K562 (cell line): Measurements from ENCODE around the gene KARS1. TPM values are rescaled to one million over a fixed set of nuclear protein-coding genes. Genes with fewer than 3 reads are reported as not detected.
A peak's percentile ranks its signal among the peaks of the same experiment; 100 is the strongest.

ENCODE experiments used
- ARID2 ChIP-seq: fragments of 450-650 bp; IDR thresholded peaks from 2 replicates; pipeline ENCODE4 v1.6.1; 2017; ENCODE audit warnings: antibody characterized with exemption, mild to moderate bottlenecking
- ARNT ChIP-seq, 2 experiments: fragments of 450-650 bp; IDR thresholded peaks; 2 replicates each; pipeline ENCODE4 v1.6.1; 2016; ENCODE audit warnings: mild to moderate bottlenecking in 1 of 2
- CBFA2T3 ChIP-seq: fragments of 450-650 bp; IDR thresholded peaks from 2 replicates; pipeline ENCODE4 v1.6.1; 2017
- CBX8 ChIP-seq: fragments of 200-600 bp; sonication (generic); IDR thresholded peaks from 2 replicates; pipeline ENCODE4 v1.6.1; 2012; ENCODE audit warnings: borderline replicate concordance, mixed run types, low read depth, mild to moderate bottlenecking, moderate library complexity, mixed read lengths, low read length, control low read depth, inconsistent platforms; ENCODE audit not compliant: poor library complexity, severe bottlenecking; ENCODE audit errors: extremely low read depth
- CEBPB ChIP-seq: fragments of 450-650 bp; IDR thresholded peaks from 2 replicates; pipeline ENCODE4 v1.6.1; 2016; ENCODE audit warnings: missing genetic modification characterization, missing compliant biosample characterization
- CXXC5 ChIP-seq: fragments of 250-450 bp; sonication (Bioruptor Pico); IDR thresholded peaks from 2 replicates; pipeline ENCODE4 v1.8.0; 2022; ENCODE audit warnings: inconsistent platforms, mild to moderate bottlenecking, moderate library complexity
- GATAD2B ChIP-seq: fragments of 450-650 bp; IDR thresholded peaks from 2 replicates; pipeline ENCODE4 v1.6.1; 2017; ENCODE audit warnings: mild to moderate bottlenecking, borderline replicate concordance
- HDAC1 ChIP-seq, 2 experiments: fragments of 450-650 bp; IDR thresholded peaks; 2 replicates each; pipeline ENCODE4 v1.6.1; 2016 to 2017; ENCODE audit warnings: inconsistent platforms in 1 of 2, mild to moderate bottlenecking in 1 of 2, moderate library complexity in 1 of 2
- KHSRP ChIP-seq: fragments of 450-650 bp; IDR thresholded peaks from 2 replicates; pipeline ENCODE4 v1.6.1; 2017
- KLF10 ChIP-seq: fragments of 250-450 bp; sonication (Bioruptor Pico); IDR thresholded peaks from 2 replicates; pipeline ENCODE4 v1.6.1; 2021; ENCODE audit warnings: matching md5 sums
- MYC ChIP-seq, 2 experiments: fragments of 250-450 bp in 1 of 2; sonication (Bioruptor Pico) in 1 of 2; IDR thresholded peaks; 2 replicates each; pipeline versions ENCODE4 v1.5.1 to v1.6.1; 2012 to 2021; ENCODE audit warnings: low read depth in 2 of 2, borderline replicate concordance in 1 of 2, improper control_type of control experiment in 1 of 2, low read length in 1 of 2, mild to moderate bottlenecking in 1 of 2, moderate library complexity in 1 of 2
- RBM34 ChIP-seq: fragments of 200-400 bp; formaldehyde crosslinking; IDR thresholded peaks from 2 replicates; pipeline ENCODE4 v1.6.1; 2018; ENCODE audit warnings: low read length, borderline replicate concordance; ENCODE audit not compliant: insufficient read depth
- SAFB ChIP-seq: fragments of 200-400 bp; formaldehyde crosslinking; IDR thresholded peaks from 2 replicates; pipeline ENCODE4 v1.6.1; 2017; ENCODE audit warnings: low read depth, low read length, borderline replicate concordance
- SNIP1 ChIP-seq: fragments of 450-650 bp; IDR thresholded peaks from 2 replicates; pipeline ENCODE4 v1.7.1; 2017; ENCODE audit warnings: low read depth, mild to moderate bottlenecking
- TAF9B ChIP-seq: fragments of 450-650 bp; IDR thresholded peaks from 2 replicates; pipeline ENCODE4 v1.6.1; 2018; ENCODE audit warnings: mild to moderate bottlenecking; ENCODE audit not compliant: partially characterized antibody
- TCF7L2 ChIP-seq: fragments of 150-350 bp; IDR thresholded peaks from 2 replicates; pipeline ENCODE4 v1.6.1; 2016; ENCODE audit warnings: low read depth, mild to moderate bottlenecking, low read length, moderate library complexity
- XRCC5 ChIP-seq: fragments of 200-400 bp; formaldehyde crosslinking; IDR thresholded peaks from 2 replicates; pipeline ENCODE4 v1.6.1; 2017; ENCODE audit warnings: low read depth, mild to moderate bottlenecking, low read length
- ZNF431 ChIP-seq: sonication (generic); formaldehyde crosslinking; IDR thresholded peaks from 2 replicates; pipeline ENCODE4 v1.8.0; 2022; ENCODE audit warnings: mild to moderate bottlenecking, missing genetic modification reagents
- polyA plus RNA-seq, 8 experiments: library from polyadenylated mRNA; depleted of rRNA in 4 of 8; stranded (reverse) in 5 of 8; unstranded in 3 of 8; fragments of >200 nt; fragmentation: Nextera tagmentation in 2 of 8; fragmentation: Illumina TruSeq in 1 of 8; extraction: Ambion mirVana in 2 of 8; extraction: Trizol in 1 of 8; gene quantifications; 2 replicates each; pipeline versions ENCODE4 v1.2.1 to v1.2.3, GENCODE V29; 2011 to 2014; ENCODE audit warnings: inconsistent platforms in 1 of 8, missing spikeins in 1 of 8
- total RNA-seq, 7 experiments: library from RNA; depleted of rRNA in 6 of 7; stranded (reverse); fragments of >200 nt in 6 of 7; fragmentation: Illumina TruSeq in 2 of 7; extraction: Trizol in 2 of 7; gene quantifications; 2 replicates each; pipeline versions ENCODE4 v1.2.1 to v1.2.3, GENCODE V29; 2011 to 2021; ENCODE audit warnings: low replicate concordance in 1 of 7
- TF ChIP-seq, protein P1 (sequence below): fragments of 250-450 bp; sonication (Bioruptor Pico); IDR thresholded peaks from 2 replicates; pipeline ENCODE4 v1.4.0; 2020
- TF ChIP-seq, protein P2 (sequence below): fragments of 450-650 bp; IDR thresholded peaks from 2 replicates; pipeline ENCODE4 v1.6.1; 2016
- TF ChIP-seq, protein P3 (sequence below): IDR thresholded peaks from 3 replicates; pipeline ENCODE4 v1.6.1; 2011; ENCODE audit warnings: borderline replicate concordance, mild to moderate bottlenecking, moderate library complexity; ENCODE audit not compliant: insufficient read length; ENCODE audit errors: extremely low read depth
- TF ChIP-seq, protein P4 (sequence below), 3 experiments: fragments of 200-800 bp in 1 of 3; sonication (Bioruptor generic) in 1 of 3; sonication (generic) in 1 of 3; formaldehyde crosslinking in 1 of 3; IDR thresholded peaks; 2 replicates each; pipeline versions ENCODE4 v1.6.1 to v1.8.0; 2016 to 2022; ENCODE audit warnings: mild to moderate bottlenecking in 2 of 3, missing compliant biosample characterization in 2 of 3, missing genetic modification characterization in 2 of 3, missing genetic modification reagents in 1 of 3

The KARS1 gene
- total and polyA plus RNA-seq, 9 of the 15 experiments (the other 6 are each of a cell fraction or from before 2014, with no cell fraction given) = 223 to 386 (median 304) TPM

DNA sequence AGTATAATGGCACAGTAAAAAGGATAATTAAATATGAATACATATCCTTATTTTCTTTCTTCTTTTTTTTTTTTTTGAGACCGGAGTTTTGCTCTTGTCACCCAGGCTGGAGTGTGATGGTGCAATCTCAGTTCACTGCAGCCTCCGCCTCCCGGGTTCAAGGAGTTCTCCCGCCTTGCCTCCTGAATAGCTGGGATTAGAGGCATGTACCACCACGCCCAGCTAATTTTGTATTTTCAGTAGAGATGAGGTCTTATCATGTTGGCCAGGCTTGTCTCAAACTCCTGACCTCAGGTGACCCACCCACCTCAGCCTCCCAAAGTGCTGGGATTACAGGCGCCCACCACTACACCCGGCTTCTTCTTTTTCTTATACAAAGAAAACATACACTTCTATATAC lies 69.3 kb downstream of the KARS1 start (continued):
- TF ChIP-seq, protein P1, sequence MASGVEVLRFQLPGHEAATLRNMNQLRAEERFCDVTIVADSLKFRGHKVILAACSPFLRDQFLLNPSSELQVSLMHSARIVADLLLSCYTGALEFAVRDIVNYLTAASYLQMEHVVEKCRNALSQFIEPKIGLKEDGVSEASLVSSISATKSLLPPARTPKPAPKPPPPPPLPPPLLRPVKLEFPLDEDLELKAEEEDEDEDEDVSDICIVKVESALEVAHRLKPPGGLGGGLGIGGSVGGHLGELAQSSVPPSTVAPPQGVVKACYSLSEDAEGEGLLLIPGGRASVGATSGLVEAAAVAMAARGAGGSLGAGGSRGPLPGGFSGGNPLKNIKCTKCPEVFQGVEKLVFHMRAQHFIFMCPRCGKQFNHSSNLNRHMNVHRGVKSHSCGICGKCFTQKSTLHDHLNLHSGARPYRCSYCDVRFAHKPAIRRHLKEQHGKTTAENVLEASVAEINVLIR (CRISPR knock-in tag) = no peak
- TF ChIP-seq CBFA2T3 (peak; percentile 90), ZNF431 (CRISPR knock-in tag) (no peak), MYC (IDR thresholded peaks at IDR 0.05; ENCODE audit: low read depth, low read length) (peak; percentile 33; the same call in 1 of the 2 replicates), MYC (CRISPR knock-in tag; IDR thresholded peaks at IDR 0.05; ENCODE audit: borderline replicate concordance, low read depth) (no peak), ARNT (IDR thresholded peaks at IDR 0.05) (no peak), SNIP1 (no peak), CXXC5 (CRISPR knock-in tag) (peak; percentile 62), RBM34 (no peak), ARID2 (no peak), HDAC1 (IDR thresholded peaks at IDR 0.05) (peak in 1 of 2 experiments; percentile 57; a peak in 2 of 4 replicates), TCF7L2 (no peak), GATAD2B (no peak), SAFB (no peak), KLF10 (CRISPR knock-in tag) (no peak), CBX8 (no peak), KHSRP (no peak), CEBPB (tag) (peak; percentile 75), XRCC5 (no peak), TAF9B (no peak)
- TF ChIP-seq, protein P2, sequence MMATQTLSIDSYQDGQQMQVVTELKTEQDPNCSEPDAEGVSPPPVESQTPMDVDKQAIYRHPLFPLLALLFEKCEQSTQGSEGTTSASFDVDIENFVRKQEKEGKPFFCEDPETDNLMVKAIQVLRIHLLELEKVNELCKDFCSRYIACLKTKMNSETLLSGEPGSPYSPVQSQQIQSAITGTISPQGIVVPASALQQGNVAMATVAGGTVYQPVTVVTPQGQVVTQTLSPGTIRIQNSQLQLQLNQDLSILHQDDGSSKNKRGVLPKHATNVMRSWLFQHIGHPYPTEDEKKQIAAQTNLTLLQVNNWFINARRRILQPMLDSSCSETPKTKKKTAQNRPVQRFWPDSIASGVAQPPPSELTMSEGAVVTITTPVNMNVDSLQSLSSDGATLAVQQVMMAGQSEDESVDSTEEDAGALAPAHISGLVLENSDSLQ = no peak
- TF ChIP-seq, protein P3, sequence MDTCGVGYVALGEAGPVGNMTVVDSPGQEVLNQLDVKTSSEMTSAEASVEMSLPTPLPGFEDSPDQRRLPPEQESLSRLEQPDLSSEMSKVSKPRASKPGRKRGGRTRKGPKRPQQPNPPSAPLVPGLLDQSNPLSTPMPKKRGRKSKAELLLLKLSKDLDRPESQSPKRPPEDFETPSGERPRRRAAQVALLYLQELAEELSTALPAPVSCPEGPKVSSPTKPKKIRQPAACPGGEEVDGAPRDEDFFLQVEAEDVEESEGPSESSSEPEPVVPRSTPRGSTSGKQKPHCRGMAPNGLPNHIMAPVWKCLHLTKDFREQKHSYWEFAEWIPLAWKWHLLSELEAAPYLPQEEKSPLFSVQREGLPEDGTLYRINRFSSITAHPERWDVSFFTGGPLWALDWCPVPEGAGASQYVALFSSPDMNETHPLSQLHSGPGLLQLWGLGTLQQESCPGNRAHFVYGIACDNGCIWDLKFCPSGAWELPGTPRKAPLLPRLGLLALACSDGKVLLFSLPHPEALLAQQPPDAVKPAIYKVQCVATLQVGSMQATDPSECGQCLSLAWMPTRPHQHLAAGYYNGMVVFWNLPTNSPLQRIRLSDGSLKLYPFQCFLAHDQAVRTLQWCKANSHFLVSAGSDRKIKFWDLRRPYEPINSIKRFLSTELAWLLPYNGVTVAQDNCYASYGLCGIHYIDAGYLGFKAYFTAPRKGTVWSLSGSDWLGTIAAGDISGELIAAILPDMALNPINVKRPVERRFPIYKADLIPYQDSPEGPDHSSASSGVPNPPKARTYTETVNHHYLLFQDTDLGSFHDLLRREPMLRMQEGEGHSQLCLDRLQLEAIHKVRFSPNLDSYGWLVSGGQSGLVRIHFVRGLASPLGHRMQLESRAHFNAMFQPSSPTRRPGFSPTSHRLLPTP = no peak
- TF ChIP-seq, protein P4, sequence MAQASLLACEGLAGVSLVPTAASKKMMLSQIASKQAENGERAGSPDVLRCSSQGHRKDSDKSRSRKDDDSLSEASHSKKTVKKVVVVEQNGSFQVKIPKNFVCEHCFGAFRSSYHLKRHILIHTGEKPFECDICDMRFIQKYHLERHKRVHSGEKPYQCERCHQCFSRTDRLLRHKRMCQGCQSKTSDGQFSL (CRISPR knock-in tag; IDR thresholded peaks at IDR 0.05) = no peak
- TF ChIP-seq, protein P4 (tag; IDR thresholded peaks at IDR 0.05) = no peak
